Transverse colon (tissue), 4 donors: Measurements from ENCODE around the gene PLCB2. TPM values are rescaled to one million over a fixed set of nuclear protein-coding genes. Genes with fewer than 3 reads are reported as not detected.

Source experiments
- DNase-seq: peaks from one replicate; pipeline ENCODE4 v3.0.0-alpha.2; 2019
- H3K27ac ChIP-seq, 4 donors: fragments of 200-600 bp; sonication (generic); 2 replicates each; pipeline ENCODE4 v1.5.1; 2016 to 2018; ENCODE audit warnings: inconsistent platforms in 4 of 4
- H3K27me3 ChIP-seq: fragments of 200-600 bp; sonication (generic); 2 replicates; pipeline ENCODE4 v1.5.1; 2017; ENCODE audit warnings: inconsistent platforms
- H3K36me3 ChIP-seq, 4 donors: fragments of 200-600 bp; sonication (generic); 2 replicates each; pipeline ENCODE4 v1.5.1; 2017 to 2019; ENCODE audit warnings: inconsistent platforms in 4 of 4
- H3K4me1 ChIP-seq, 4 donors: fragments of 200-600 bp; sonication (generic); 2 replicates each; pipeline ENCODE4 v1.5.1; 2017 to 2020; ENCODE audit warnings: inconsistent platforms in 4 of 4
- H3K4me3 ChIP-seq, 4 donors: fragments of 200-600 bp; sonication (generic); 1 replicate in 1 of 4; 2 replicates in 3 of 4; pipeline versions ENCODE4 v1.5.1 to v1.6.1; 2017 to 2019; ENCODE audit warnings: inconsistent platforms in 4 of 4
- H3K9me3 ChIP-seq, 2 donors: fragments of 200-600 bp; sonication (generic); 2 replicates each; pipeline ENCODE4 v1.5.1; 2017 to 2019; ENCODE audit warnings: inconsistent platforms in 2 of 2
- EP300 ChIP-seq: sonication (generic); formaldehyde crosslinking; IDR thresholded peaks from one replicate; pipeline ENCODE4 v1.6.1; 2017; ENCODE audit warnings: antibody characterized with exemption, low read depth
- POLR2A ChIP-seq: fragments of 450-650 bp; IDR thresholded peaks from one replicate; pipeline ENCODE4 v1.6.1; 2016; ENCODE audit warnings: antibody characterized with exemption, mild to moderate bottlenecking, moderate library complexity
- POLR2AphosphoS5 ChIP-seq, 3 donors: sonication (generic); formaldehyde crosslinking; IDR thresholded peaks; one replicate each; pipeline ENCODE4 v1.6.1; 2016; ENCODE audit warnings: antibody characterized with exemption in 3 of 3
- WGBS, 2 donors: methylation state at CpG; one replicate each; pipeline ENCODE4 v1.1.5; 2018; ENCODE audit warnings: low coverage in 1 of 2; 5-methylcytosine and 5-hydroxymethylcytosine counted together
- in situ Hi-C, 4 donors: fragments of 200-750 bp; cut with MboI; loops; one replicate each; pipeline versions ENCODE4 v1.15.0 to v1.15.1; 2017; ENCODE audit warnings: low sequenced_read_pairs in 3 of 4, low pct_ligation_motif_present in 1 of 4, low pct_unique_long_range_greater_than_20kb in 1 of 4
- intact Hi-C: fragments of 100-400 bp; cut with DNase I; formaldehyde crosslinking; loops from one replicate; pipeline ENCODE4 v1.15.1; 2023; ENCODE audit warnings: low total_unique reads
- total RNA-seq, 4 donors: library from RNA; depleted of rRNA; stranded (reverse); fragments of >200 nt; gene quantifications; one replicate each; pipeline ENCODE4 v1.1.0, GENCODE V29; 2016
- TF ChIP-seq, protein P1 (sequence below), 5 experiments: fragments of 200-600 bp in 3 of 5; fragments of 450-650 bp in 2 of 5; sonication (generic) in 3 of 5; IDR thresholded peaks; 1 replicate in 2 of 5; 2 replicates in 3 of 5; pipeline ENCODE4 v1.5.1; 2016 to 2017; ENCODE audit warnings: antibody characterized with exemption in 5 of 5, inconsistent platforms in 3 of 5, mild to moderate bottlenecking in 2 of 5, moderate library complexity in 1 of 5

Gene PLCB2
- total RNA-seq, 4 donors from 2014 or later, result 5.5 to 143 (median 12.0) TPM

- intact Hi-C loops, result no loop called here
- TF ChIP-seq, protein P1, sequence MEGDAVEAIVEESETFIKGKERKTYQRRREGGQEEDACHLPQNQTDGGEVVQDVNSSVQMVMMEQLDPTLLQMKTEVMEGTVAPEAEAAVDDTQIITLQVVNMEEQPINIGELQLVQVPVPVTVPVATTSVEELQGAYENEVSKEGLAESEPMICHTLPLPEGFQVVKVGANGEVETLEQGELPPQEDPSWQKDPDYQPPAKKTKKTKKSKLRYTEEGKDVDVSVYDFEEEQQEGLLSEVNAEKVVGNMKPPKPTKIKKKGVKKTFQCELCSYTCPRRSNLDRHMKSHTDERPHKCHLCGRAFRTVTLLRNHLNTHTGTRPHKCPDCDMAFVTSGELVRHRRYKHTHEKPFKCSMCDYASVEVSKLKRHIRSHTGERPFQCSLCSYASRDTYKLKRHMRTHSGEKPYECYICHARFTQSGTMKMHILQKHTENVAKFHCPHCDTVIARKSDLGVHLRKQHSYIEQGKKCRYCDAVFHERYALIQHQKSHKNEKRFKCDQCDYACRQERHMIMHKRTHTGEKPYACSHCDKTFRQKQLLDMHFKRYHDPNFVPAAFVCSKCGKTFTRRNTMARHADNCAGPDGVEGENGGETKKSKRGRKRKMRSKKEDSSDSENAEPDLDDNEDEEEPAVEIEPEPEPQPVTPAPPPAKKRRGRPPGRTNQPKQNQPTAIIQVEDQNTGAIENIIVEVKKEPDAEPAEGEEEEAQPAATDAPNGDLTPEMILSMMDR (IDR thresholded peaks at IDR 0.05), result peak in 4 of 5 experiments; percentile 16 to 36 (median 22)
- TF ChIP-seq POLR2AphosphoS5 (IDR thresholded peaks at IDR 0.05), result no peak
- DNase-seq, result peak; percentile 11
Measured at GRCh38 chr15:40354408-40355171, 46.9 kb upstream of the PLCB2 start.

GRCh38 chr15:40353697-40354096 is 46.0 kb upstream of the PLCB2 start:
- peak overlapping the region; percentile 95 to 98 (median 96) for H3K27ac ChIP-seq
- peak; percentile 83 for DNase-seq

More at GRCh38 chr15:40354408-40355171, 46.9 kb upstream of the PLCB2 start:
- 36 to 41% methylated on average over 4 to 9 of the region's 9 CpGs for whole genome bisulfite sequencing, 2 donors
- no peaks in the 10 kb centered on the region for H3K9me3 ChIP-seq
- peak overlapping the region; percentile 95 to 98 (median 96) for H3K27ac ChIP-seq
- peaks cover 0 to 5% (median 0%) of the 10 kb centered on the region in 4 donors for H3K36me3 ChIP-seq
- H3K4me1 ChIP-seq, result peaks cover 22 to 56% (median 38%) of the 10 kb centered on the region in 4 donors
- no peaks in the 10 kb centered on the region for H3K27me3 ChIP-seq
- in situ Hi-C loops, result no loop called here
- peak overlapping the region in 2 of 4 donors; percentile 50 to 64 for H3K4me3 ChIP-seq

DNA sequence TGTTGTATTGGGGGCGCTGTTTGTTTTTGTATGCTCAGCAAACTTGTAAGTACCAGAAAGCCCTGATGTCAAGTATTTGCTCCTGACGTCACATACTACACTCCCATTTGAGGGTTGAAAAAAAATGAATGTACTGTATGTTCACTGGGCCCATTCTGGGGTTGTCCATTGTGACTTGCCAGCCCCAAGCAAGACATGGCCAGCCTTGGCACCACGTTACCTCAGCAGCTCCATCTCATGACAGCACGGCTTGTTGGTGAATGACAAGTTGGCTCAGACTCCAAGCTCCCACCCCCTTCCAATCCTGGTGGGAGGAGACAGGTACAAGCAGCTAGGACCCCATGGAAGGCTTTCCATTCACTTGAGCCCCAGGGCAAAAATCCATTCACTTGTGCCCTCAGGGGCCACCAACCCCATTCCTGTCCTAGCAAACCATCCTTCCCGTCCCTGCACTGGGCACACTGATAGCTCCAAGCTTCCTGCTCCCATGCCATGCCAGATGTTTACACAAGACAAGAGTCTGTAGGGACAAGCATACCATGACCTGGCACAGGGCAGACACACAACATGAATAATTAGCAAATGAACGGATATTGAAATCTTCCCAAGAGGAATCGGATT is 44.7 kb upstream of the PLCB2 start:
- peak; percentile 53 for DNase-seq
- peak overlapping the region; percentile 3 to 64 (median 54) for H3K4me3 ChIP-seq
- peaks cover 24 to 62% (median 45%) of the 10 kb centered on the region in 4 donors for H3K4me1 ChIP-seq
- H3K27ac ChIP-seq, result peak overlapping the region; percentile 95 to 98 (median 96)
- H3K9me3 ChIP-seq, result no peaks in the 10 kb centered on the region
- no peak for TF ChIP-seq EP300
- TF ChIP-seq POLR2AphosphoS5 (IDR thresholded peaks at IDR 0.05), result peak in 2 of 3 donors; percentile 30 to 77
- TF ChIP-seq POLR2A, result peak; percentile 50
- TF ChIP-seq, protein P1 (IDR thresholded peaks at IDR 0.05), result no peak
- intact Hi-C loops, result no loop called here
- WGBS, 2 donors, result 49 to 67% methylated on average over 1 to 7 of the region's 7 CpGs
- H3K27me3 ChIP-seq, result no peaks in the 10 kb centered on the region
- in situ Hi-C loops, result no loop called here
- peaks cover 0 to 5% (median 0%) of the 10 kb centered on the region in 4 donors for H3K36me3 ChIP-seq

More at GRCh38 chr15:40353697-40354096, 46.0 kb upstream of the PLCB2 start:
- Histone ChIP-seq H3K36me3 (peaks cover 0 to 5% (median 0%) of the 10 kb centered on the region in 4 donors), H3K4me1 (peaks cover 26 to 63% (median 43%) of the 10 kb centered on the region in 4 donors), H3K4me3 (peak overlapping the region in 3 of 4 donors; percentile 50 to 64 (median 58)), H3K9me3 (no peaks in the 10 kb centered on the region), H3K27me3 (no peaks in the 10 kb centered on the region)
- TF ChIP-seq POLR2AphosphoS5 (IDR thresholded peaks at IDR 0.05) (peak; percentile 73 to 85 (median 81)), POLR2A (peak; percentile 85), EP300 (no peak)
- 37% methylated on average over 5 of the region's 5 CpGs; no CpG with 5 or more reads in 1 of the 2 donors for WGBS, 2 donors
- in situ Hi-C loops, result no loop called here
- intact Hi-C loops, result no loop called here

- no peaks in the 10 kb centered on the region for H3K27me3 ChIP-seq
- peak; percentile 17 to 65 (median 58) for TF ChIP-seq POLR2AphosphoS5 (IDR thresholded peaks at IDR 0.05)
- TF ChIP-seq POLR2A, result peak; percentile 53
- peak; percentile 46 for TF ChIP-seq EP300
- TF ChIP-seq, protein P1 (IDR thresholded peaks at IDR 0.05), result no peak
- H3K36me3 ChIP-seq, result no peaks in the 10 kb centered on the region
- intact Hi-C loops, result no loop called here
- no peak overlapping the region for H3K4me3 ChIP-seq
- peaks cover 24 to 61% (median 58%) of the 10 kb centered on the region in 4 donors for H3K4me1 ChIP-seq
- H3K27ac ChIP-seq, result peak overlapping the region; percentile 95 to 98 (median 96)
- peak; percentile 75 for DNase-seq
- H3K9me3 ChIP-seq, result no peaks in the 10 kb centered on the region
- WGBS, 2 donors, result 23 to 61% methylated on average over 3 to 5 of the region's 5 CpGs
- in situ Hi-C loops, result no loop called here
Measured at GRCh38 chr15:40349163-40349562, 41.4 kb upstream of the PLCB2 start.
